DOHH2 (cell line): ENCODE measurements around the gene SCAF8.

Experiments used
- H3F3A ChIP-seq: fragments of 200-600 bp; sonication (generic), shearing (Covaris generic); 2 replicates; pipeline ENCODE4 v1.6.0; 2016; ENCODE audit warnings: antibody characterized with exemption, mild to moderate bottlenecking; ENCODE audit not compliant: control insufficient read depth, insufficient read depth
- H3K27ac ChIP-seq: fragments of 200-600 bp; sonication (generic); 2 replicates; pipeline ENCODE4 v1.5.1; 2014; ENCODE audit warnings: low read depth, mild to moderate bottlenecking, low read length, moderate library complexity
- H3K27me3 ChIP-seq: fragments of 200-600 bp; sonication (generic); 2 replicates; pipeline ENCODE4 v1.6.1; 2014; ENCODE audit warnings: mild to moderate bottlenecking, low read length, mixed read lengths; ENCODE audit not compliant: control insufficient read depth
- H3K36me3 ChIP-seq: fragments of 200-600 bp; sonication (generic); 2 replicates; pipeline ENCODE4 v1.6.1; 2014; ENCODE audit warnings: mild to moderate bottlenecking, low read length, moderate library complexity, mixed read lengths; ENCODE audit not compliant: control insufficient read depth
- H3K4me1 ChIP-seq: fragments of 200-600 bp; sonication (generic); 2 replicates; pipeline ENCODE4 v1.6.1; 2014; ENCODE audit warnings: mild to moderate bottlenecking, low read length, mixed read lengths; ENCODE audit not compliant: control insufficient read depth
- H3K4me2 ChIP-seq: fragments of 200-600 bp; sonication (generic); 2 replicates; pipeline ENCODE4 v1.6.0; 2014; ENCODE audit warnings: mild to moderate bottlenecking, low read length, moderate library complexity
- H3K4me3 ChIP-seq: fragments of 200-600 bp; sonication (generic); 2 replicates; pipeline ENCODE4 v1.5.1; 2014; ENCODE audit warnings: mild to moderate bottlenecking, low read length, mixed read lengths
- H3K79me2 ChIP-seq: fragments of 200-600 bp; sonication (generic); 2 replicates; pipeline ENCODE4 v1.6.1; 2014; ENCODE audit warnings: mild to moderate bottlenecking, low read length, mixed read lengths; ENCODE audit not compliant: control insufficient read depth
- H3K9me2 ChIP-seq: fragments of 200-600 bp; sonication (generic); replicated peaks from 2 replicates; pipeline ENCODE4 v1.6.1; 2014; ENCODE audit warnings: mild to moderate bottlenecking, low read length, mixed read lengths; ENCODE audit not compliant: control insufficient read depth
- H3K9me3 ChIP-seq: fragments of 200-600 bp; sonication (generic); 2 replicates; pipeline ENCODE4 v1.6.1; 2014; ENCODE audit warnings: antibody characterized with exemption, low read length, mixed read lengths; ENCODE audit not compliant: control insufficient read depth, insufficient read depth
- H4K20me1 ChIP-seq: fragments of 200-600 bp; sonication (generic); 2 replicates; pipeline ENCODE4 v1.6.0; 2014; ENCODE audit warnings: low read depth, mild to moderate bottlenecking, antibody characterized with exemption, low read length, moderate library complexity; ENCODE audit not compliant: control insufficient read depth, insufficient read depth
- CTCF ChIP-seq: fragments of 200-600 bp; sonication (generic); IDR thresholded peaks from one replicate; pipeline ENCODE4 v1.5.1; 2014; ENCODE audit warnings: antibody characterized with exemption, mild to moderate bottlenecking, low read depth, low read length; ENCODE audit not compliant: poor library complexity, severe bottlenecking
- EZH2phosphoT487 ChIP-seq: fragments of 200-600 bp; sonication (generic); IDR thresholded peaks from 2 replicates; pipeline ENCODE4 v1.6.1; 2017; ENCODE audit warnings: borderline replicate concordance, mild to moderate bottlenecking, antibody characterized with exemption, low read length, moderate library complexity, mixed read lengths

The SCAF8 gene

GRCh38 chr6:154782193-154782592 is 49.0 kb downstream of the SCAF8 start:
- H3K36me3 ChIP-seq = peaks cover 52% of the 10 kb centered on the region

GRCh38 chr6:154783229-154783628 is 50.0 kb downstream of the SCAF8 start:
- Histone ChIP-seq H3K27me3 (no peaks in the 10 kb centered on the region), H3K27ac (no peak overlapping the region), H3K36me3 (peaks cover 55% of the 10 kb centered on the region), H4K20me1 (no peaks in the 10 kb centered on the region), H3K9me2 (no peaks in the 10 kb centered on the region), H3K9me3 (no peaks in the 10 kb centered on the region), H3K4me3 (no peak overlapping the region), H3K4me1 (no peaks in the 10 kb centered on the region), H3K79me2 (peaks cover 62% of the 10 kb centered on the region), H3F3A (no peaks in the 10 kb centered on the region), H3K4me2 (no peak overlapping the region)
- TF ChIP-seq CTCF (no peak), EZH2phosphoT487 (no peak)

More at GRCh38 chr6:154782193-154782592, 49.0 kb downstream of the SCAF8 start:
- Histone ChIP-seq H3K4me1 (no peaks in the 10 kb centered on the region), H3F3A (no peaks in the 10 kb centered on the region), H3K9me2 (no peaks in the 10 kb centered on the region), H3K4me2 (no peak overlapping the region), H3K27me3 (no peaks in the 10 kb centered on the region), H3K79me2 (peaks cover 60% of the 10 kb centered on the region), H3K9me3 (no peaks in the 10 kb centered on the region), H3K4me3 (no peak overlapping the region), H3K27ac (no peak overlapping the region), H4K20me1 (no peaks in the 10 kb centered on the region)
- TF ChIP-seq EZH2phosphoT487 (no peak), CTCF (no peak)

- Histone ChIP-seq H3K4me1 (no peaks in the 10 kb centered on the region), H4K20me1 (no peaks in the 10 kb centered on the region), H3K36me3 (peaks cover 54% of the 10 kb centered on the region), H3K9me2 (no peaks in the 10 kb centered on the region), H3K27me3 (no peaks in the 10 kb centered on the region), H3K4me3 (no peak overlapping the region), H3K4me2 (no peak overlapping the region), H3K79me2 (peaks cover 59% of the 10 kb centered on the region), H3K27ac (no peak overlapping the region), H3F3A (no peaks in the 10 kb centered on the region), H3K9me3 (no peaks in the 10 kb centered on the region)
- no peak for TF ChIP-seq EZH2phosphoT487
- TF ChIP-seq CTCF = no peak
Observed at GRCh38 chr6:154785075-154785474, 51.9 kb downstream of the SCAF8 start.
